Mononuclear cell (primary cell): ENCODE data around the gene TMEM107. TPM values are rescaled to one million over a fixed set of nuclear protein-coding genes. Genes with fewer than 3 reads are reported as not detected.

ENCODE experiments used
- H3K27me3 ChIP-seq: 2 replicates; pipeline ENCODE4 v1.6.0; 2011; ENCODE audit warnings: low read length, control low read depth; ENCODE audit not compliant: insufficient read depth
- H3K4me1 ChIP-seq: 2 replicates; pipeline ENCODE4 v1.5.1; 2011; ENCODE audit warnings: mild to moderate bottlenecking, low read length, control low read depth; ENCODE audit not compliant: insufficient read depth
- H3K4me3 ChIP-seq: 2 replicates; pipeline ENCODE4 v1.5.1; 2011; ENCODE audit warnings: mild to moderate bottlenecking, low read length, moderate library complexity
- H3K9me3 ChIP-seq: 2 replicates; pipeline ENCODE4 v1.5.1; 2011; ENCODE audit warnings: low read depth, mild to moderate bottlenecking, control low read depth, low read length
- total RNA-seq: library from RNA; depleted of rRNA; stranded (reverse); fragments of >200 nt; gene quantifications from one replicate; pipeline ENCODE4 v1.2.3, GENCODE V29; 2012

Gene TMEM107
- total RNA-seq, 1 donor: 221 TPM

DNA sequence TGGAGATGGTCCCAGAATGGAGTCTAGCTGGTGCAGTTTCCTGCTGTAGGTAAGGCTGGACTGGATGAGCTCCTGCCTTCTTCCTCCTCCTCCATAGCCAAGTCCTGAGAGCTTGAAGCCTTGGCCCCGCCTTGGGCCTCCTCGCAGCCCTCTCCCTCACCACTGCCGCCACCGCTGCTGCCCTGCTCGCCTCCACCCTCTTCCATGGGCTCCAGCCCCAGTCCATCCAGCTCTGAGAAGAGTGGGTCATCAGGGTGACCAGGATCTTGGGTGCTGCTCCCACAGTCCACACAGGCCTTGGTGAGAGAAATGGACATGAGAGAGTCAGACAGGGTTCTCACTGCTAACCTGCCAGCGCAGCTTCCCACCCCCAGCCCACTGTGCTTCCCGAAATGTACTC is 35.1 kb downstream of the TMEM107 start:
- Histone ChIP-seq H3K27me3 (no peaks in the 10 kb centered on the region), H3K4me3 (no peak overlapping the region), H3K4me1 (peaks cover 29% of the 10 kb centered on the region), H3K9me3 (no peaks in the 10 kb centered on the region)

DNA sequence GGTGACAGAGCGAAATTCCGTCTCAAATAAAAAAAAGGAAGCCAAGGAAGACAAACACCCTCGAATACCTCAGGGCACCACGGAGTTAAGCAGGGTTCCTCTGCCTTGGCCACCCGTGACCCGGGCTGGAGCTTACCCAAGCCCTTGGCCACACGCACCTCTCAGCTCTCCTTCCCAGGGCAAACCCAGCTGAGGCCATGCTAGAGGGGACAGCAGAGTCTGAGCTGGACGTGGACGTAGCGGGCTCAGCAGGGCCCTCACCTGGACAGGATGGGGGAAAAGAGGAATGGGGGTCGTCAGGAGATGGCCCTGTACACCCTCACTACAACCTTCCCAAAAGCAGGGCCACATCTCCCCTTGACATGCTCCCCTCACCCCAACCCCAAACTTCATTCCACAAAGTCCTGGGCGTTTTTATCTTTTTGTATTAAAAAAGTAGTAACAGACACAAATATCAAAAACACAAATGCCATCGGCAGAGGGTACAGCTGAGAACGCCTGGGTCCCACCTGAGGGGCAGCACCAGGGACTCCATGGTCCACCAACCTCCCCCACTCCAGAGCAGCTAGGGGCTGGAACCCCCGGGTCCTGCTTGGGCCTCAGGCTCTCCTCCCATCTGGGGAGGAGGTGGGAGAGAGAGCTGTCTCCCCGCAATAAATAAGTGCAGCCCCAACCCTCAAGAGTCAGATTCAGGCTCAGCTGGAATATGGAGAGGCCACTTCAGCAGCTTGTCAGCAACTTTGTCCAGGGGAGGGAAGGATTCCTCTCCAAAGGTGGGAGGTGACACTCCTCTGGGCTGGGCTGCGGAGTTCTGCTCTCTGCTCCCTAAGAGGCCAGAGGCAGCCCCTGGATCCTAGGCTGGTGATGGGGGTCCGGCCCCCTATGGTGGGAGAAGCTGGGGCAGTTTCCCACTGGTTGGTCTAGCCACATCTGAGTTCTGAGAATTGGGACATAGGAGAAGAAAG is 35.8 kb downstream of the TMEM107 start:
- Histone ChIP-seq H3K4me3 (no peak overlapping the region), H3K4me1 (peaks cover 29% of the 10 kb centered on the region), H3K27me3 (no peaks in the 10 kb centered on the region)

DNA sequence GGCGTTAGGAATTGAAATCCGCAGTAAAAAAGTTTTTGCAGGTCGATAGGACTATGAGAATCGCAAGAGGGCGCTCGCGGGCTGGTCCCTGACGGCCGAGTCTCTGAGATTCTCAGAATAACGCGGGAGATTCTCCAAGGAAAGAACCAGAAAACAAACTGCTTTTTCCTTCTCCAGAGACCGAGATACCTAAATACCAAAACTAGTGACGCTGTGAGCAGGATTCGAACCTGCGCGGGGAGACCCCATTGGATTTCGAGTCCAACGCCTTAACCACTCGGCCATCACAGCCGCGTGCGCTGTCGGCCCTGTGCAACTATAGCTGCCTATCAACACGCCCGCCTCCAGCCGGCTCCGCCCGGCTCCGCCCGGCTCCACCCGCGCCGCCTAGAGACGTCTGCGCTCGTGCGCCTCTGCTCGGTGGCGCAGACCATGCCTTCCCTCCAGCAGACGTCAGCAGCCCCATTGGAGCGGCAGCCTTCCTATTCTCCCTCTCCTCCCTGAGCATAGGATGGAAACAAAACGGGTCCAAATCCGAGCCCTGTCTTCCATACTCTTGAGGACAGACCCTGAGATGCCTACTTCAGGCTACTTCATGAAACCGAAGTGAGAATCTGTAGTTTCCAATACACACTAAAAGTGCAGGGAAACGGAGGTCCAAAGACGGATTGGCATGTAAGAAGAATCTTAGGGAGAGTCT is 37.4 kb downstream of the TMEM107 start:
- H3K4me3 ChIP-seq: peak overlapping the region; percentile 43
- H3K4me1 ChIP-seq: peaks cover 29% of the 10 kb centered on the region
- no peaks in the 10 kb centered on the region for H3K9me3 ChIP-seq
- H3K27me3 ChIP-seq: no peaks in the 10 kb centered on the region

More for the DNA sequence above, 35.8 kb downstream of the TMEM107 start:
- no peaks in the 10 kb centered on the region for H3K9me3 ChIP-seq

DNA sequence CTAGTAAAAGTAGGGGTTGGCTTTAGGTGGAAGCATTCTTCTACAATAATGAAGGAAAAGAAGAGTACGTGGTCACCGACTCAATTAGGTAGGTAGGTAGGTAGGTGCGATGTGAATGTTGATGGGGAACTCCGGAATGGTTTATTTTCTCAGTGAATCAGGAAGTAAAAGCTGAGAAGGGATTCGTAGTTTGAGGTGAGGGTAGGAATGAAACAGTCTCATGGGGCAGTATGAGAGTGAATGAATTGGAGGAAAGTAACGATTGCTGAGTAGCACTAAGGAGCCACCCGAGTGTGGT is 37.9 kb downstream of the TMEM107 start:
- peak overlapping the region; percentile 43 for H3K4me3 ChIP-seq
- H3K9me3 ChIP-seq: no peaks in the 10 kb centered on the region
- no peaks in the 10 kb centered on the region for H3K27me3 ChIP-seq
- H3K4me1 ChIP-seq: peaks cover 29% of the 10 kb centered on the region

DNA sequence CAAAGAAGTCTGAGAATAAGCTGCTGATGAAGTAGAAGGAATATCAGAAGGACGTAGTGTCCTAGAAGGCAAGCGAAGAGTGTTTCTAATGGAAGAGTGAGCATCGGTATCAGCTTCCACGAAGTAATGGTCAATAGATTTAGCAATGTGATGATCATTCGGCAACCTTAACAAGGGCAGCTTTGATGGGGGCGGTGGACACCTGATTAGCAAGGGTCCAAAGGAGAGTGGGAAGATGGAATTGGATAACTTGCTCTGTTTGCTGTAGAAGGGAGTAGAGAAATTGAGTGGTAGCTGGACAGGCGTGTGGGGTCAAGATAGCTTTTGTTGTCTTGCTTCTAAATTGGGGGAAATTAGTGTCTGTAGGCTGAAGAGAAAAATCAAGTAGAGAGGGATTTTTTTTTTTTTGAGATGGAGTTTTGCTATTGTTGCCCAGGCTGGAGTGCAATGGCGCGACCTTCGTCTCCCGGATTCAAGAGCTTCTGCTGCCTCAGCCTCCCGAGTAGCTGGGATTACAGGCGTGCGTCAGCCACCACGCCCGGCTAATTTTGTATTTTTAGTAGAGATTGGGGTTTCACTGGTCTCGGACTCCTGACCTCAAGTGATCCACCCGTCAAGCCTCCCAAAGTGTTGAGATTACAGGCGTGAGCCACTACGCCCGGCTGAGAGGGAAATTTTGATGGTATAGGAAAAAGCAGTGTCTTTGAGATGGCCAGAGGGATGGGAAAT is 38.4 kb downstream of the TMEM107 start:
- H3K9me3 ChIP-seq: no peaks in the 10 kb centered on the region
- peak overlapping the region; percentile 43 for H3K4me3 ChIP-seq
- peaks cover 29% of the 10 kb centered on the region for H3K4me1 ChIP-seq
- H3K27me3 ChIP-seq: no peaks in the 10 kb centered on the region

DNA sequence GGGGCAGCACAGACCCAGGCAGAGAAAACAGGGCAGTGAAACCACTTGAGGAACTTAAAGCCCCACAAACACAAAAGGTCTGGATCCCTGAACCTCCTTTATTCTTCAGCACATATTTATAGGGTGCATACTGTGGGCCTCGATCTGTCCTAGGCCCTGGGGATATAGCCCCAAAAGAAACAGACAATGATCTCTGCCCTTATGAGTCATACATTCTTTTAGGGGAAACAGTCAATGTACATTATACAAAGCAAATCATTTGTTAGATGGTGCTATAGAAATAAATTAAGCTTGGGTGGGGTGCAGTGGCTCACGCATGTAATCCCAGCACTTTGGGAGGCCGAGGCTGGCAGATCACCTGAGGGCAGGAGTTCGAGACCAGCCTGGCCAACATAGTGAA is 42.2 kb downstream of the TMEM107 start:
- H3K9me3 ChIP-seq: no peaks in the 10 kb centered on the region
- H3K27me3 ChIP-seq: no peaks in the 10 kb centered on the region
- H3K4me1 ChIP-seq: peaks cover 14% of the 10 kb centered on the region
- H3K4me3 ChIP-seq: no peak overlapping the region

DNA sequence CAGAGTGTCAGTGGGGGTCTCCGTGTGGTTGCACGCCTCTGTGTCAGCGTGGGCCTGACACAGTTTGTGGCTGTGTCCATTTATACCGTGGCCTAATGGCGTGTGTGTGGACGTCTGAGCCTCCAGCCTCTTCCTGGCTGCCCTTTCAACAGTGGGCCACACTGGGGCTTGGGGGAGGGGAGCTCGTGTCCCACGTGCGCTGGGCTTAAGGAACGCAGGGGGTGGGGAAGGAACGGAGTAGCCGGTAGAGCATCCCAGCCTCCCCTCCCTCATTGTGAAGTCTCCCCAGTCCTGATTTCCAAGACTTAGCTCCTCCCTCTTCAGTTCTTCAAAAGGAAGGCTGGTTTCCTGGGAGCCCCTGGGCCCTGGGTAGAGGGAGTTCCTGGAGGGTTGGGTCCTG is 42.8 kb downstream of the TMEM107 start:
- H3K4me1 ChIP-seq: peaks cover 10% of the 10 kb centered on the region
- H3K4me3 ChIP-seq: no peak overlapping the region
- peaks cover 2% of the 10 kb centered on the region for H3K27me3 ChIP-seq
- H3K9me3 ChIP-seq: no peaks in the 10 kb centered on the region

DNA sequence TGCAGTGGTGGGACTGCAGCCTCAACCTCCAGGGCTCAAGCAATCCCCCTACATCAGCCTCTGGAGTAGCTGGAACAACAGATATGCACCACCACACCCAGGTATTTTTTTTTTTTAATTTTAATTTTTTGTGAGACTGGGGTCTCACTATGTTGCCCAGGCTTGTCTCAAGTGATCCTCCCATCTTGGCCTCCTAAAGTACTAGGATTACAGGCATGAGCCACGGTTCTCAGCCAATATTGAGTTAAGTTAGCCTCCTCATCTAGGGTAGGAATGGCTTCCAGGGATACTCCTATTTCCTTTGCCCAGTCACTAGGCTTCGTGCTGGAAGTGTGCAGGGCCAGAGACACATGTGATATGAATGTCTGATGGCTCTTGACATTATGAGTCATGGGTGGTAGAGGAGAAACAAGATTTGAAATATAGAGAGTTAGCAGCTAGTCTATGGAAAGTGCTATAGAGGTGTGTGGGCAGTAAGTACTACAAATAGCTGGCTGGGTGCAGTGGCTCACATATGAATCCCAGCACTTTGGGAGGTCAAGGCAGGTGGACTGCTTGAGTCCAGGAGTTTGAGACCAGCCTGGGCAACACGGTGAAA is 44.2 kb downstream of the TMEM107 start:
- H3K9me3 ChIP-seq: no peaks in the 10 kb centered on the region
- peaks cover 9% of the 10 kb centered on the region for H3K27me3 ChIP-seq
- no peak overlapping the region for H3K4me3 ChIP-seq
- H3K4me1 ChIP-seq: peaks cover 5% of the 10 kb centered on the region

DNA sequence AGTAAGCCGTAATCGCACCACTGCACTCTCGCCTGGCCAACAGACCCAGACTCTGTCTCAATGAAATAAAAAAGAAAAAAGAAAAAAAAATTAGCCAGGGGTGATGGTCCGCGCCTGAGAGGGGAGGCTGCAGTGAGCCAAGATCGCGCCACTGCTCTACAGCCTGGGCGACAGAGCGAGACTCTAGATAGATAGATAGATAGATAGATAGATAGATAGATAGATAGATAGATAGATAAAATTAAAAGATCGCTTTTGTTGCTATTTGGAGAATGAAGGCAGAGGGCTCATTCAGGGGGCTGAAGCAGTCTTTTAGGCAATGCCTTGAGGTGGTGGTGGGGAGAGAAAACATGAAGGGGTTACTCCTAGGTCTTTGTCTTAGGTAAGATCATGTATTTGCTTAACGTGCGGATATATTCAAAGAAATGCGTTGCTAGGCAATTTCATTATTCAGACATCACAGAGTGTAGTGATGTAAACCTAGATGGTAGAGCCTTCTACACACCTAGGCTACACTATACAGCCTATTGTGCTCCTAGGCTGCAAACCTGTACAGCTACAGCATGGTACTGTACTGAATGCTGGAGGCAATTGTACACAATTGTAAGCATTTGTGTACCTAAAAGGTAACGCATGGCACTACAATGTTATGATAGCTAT is 47.9 kb downstream of the TMEM107 start:
- Histone ChIP-seq H3K4me3 (no peak overlapping the region), H3K27me3 (peaks cover 36% of the 10 kb centered on the region), H3K4me1 (peaks cover 40% of the 10 kb centered on the region), H3K9me3 (no peaks in the 10 kb centered on the region)

DNA sequence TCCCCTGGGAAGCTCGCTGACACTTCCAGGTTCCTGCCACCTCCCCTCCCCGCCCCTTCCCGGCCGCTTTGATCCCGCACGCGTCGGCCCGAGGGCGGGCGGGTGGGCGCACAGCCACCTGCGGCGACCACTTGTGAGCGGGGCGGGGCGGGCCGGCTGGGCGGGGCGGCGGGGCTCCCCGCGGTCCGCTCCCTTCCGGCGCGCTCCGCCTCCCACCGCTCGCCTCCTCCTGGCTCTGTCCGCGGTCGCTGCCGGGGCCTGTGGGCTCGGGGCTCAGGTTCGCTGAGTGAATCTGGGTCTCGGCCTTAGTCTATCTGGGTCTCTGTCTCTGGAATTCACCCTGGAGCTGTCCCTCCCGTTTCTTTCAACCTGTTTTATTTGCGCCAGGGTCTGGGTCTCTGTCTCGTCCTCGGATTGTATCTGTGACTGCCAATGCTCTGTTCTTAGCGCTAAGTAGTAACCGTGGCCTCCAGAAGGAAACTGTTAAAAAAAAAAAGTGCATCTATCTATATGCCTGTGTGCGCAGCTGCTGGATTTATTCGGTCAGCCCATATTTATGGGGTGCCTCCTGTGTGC is 49.6 kb downstream of the TMEM107 start:
- no peaks in the 10 kb centered on the region for H3K9me3 ChIP-seq
- peaks cover 57% of the 10 kb centered on the region for H3K4me1 ChIP-seq
- H3K27me3 ChIP-seq: peaks cover 50% of the 10 kb centered on the region
- H3K4me3 ChIP-seq: peak overlapping the region; percentile 47

DNA sequence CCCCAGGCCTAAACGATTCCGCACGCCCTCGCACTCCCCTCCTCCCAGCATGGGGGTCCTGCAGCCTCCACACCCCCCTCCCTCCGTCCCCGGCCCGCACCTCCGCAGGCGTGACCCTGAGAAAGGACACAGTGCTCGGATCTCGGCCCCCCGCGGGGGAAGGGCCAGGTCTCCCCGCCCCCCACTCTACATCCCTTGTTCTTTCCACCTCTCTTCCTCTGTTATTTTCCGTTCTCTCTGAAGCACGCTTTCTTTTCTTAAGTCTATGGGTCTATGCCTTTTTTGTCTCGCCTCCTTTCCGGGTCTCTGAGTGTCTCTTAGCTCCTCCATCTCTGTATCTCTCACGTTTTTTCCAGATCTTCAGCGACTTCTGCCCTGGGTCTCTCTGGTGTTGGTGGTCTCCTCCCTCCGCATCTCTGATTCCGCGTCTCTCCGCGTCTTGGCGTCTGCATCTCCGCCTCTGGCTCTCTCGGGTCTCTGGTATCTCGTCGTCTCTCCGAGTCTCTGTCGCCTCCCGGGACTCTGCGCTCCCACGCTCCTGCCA is 50.2 kb downstream of the TMEM107 start:
- Histone ChIP-seq H3K27me3 (peaks cover 52% of the 10 kb centered on the region), H3K9me3 (no peaks in the 10 kb centered on the region), H3K4me3 (peak overlapping the region; percentile 47), H3K4me1 (peaks cover 62% of the 10 kb centered on the region)

DNA sequence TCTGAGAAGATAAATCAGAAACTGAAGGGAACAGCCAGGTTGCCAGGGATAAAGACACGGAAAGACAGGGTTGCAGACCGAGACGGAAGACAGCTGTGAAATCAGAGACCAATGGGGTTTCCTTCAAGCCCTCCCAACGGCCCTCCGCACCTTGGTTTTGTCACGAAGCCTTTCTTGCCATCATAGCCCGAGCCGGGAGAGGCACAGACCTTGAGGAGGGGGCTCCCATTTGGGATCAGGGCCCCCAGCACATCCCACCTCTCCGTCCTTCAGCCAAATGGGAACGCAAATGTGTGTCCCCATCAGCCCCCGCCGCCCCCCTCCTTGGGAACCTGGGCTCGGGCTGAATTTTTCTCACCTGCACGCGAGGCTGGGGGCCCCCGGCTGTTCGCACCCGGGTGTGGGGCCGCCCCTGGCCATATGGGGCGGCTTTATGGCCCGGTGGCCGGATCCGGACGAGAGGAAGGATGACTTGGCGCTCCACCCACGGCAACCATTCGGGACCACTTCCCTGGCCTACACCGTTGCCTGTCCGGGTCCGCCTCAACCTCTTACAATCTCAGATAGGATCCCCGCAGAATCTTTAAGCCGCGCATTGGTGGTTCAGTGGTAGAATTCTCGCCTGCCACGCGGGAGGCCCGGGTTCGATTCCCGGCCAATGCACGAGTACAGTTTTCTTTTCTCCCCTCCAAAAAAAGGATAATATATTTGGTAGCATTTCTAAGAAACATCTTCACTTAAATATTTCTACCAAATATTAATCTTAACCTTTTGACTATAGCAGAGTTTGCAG is 50.8 kb downstream of the TMEM107 start:
- Histone ChIP-seq H3K4me1 (peaks cover 69% of the 10 kb centered on the region), H3K9me3 (no peaks in the 10 kb centered on the region), H3K4me3 (peak overlapping the region; percentile 47), H3K27me3 (peaks cover 56% of the 10 kb centered on the region)

DNA sequence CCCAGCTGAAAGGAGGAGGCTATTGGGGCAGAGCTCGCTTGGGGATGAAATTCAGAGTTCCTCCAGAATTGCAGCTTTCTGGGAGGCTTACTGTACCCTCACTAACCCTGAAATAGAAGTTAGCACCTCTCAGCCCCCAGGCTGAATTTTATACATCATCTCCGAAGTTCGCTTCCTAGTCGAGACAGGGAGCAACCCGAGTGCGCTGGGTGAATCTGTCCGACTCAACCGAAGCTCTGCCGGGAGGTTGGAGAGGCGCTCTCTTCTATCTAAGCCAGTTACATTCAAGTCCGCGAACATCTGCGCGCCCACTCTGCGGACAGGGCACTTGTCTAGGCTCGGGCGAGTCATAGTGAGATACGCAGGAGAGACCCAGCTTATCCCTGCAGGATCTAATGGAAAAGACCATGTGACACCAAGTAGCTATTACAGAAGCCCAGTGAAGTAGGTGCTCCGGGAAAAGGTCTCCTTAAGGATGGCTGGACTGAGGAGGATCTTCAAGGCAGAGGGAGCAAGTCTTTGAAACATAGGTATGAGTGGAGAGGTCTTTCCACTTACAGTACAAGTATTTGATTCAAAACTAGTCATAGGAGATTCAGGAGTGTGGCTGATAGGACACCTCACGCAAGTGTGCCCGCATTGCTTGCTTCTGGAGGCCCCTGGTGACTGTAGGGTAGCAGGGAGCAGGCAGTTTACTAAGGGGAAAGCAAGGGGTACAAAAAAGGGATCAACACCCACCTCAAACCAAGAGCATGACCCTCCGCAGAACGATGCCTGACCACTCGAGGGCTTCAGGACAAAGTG is 51.6 kb downstream of the TMEM107 start:
- Histone ChIP-seq H3K4me1 (peaks cover 73% of the 10 kb centered on the region), H3K27me3 (peaks cover 56% of the 10 kb centered on the region)

More for the DNA sequence above, 51.6 kb downstream of the TMEM107 start:
- Histone ChIP-seq H3K4me3 (no peak overlapping the region), H3K9me3 (no peaks in the 10 kb centered on the region)
